DOHH2 (cell line): ENCODE data around the gene MAGI1.

Experiments
- H3F3A ChIP-seq: fragments of 200-600 bp; sonication (generic), shearing (Covaris generic); 2 replicates; pipeline ENCODE4 v1.6.0; 2016; ENCODE audit warnings: antibody characterized with exemption, mild to moderate bottlenecking; ENCODE audit not compliant: control insufficient read depth, insufficient read depth
- H3K27ac ChIP-seq: fragments of 200-600 bp; sonication (generic); 2 replicates; pipeline ENCODE4 v1.5.1; 2014; ENCODE audit warnings: low read depth, mild to moderate bottlenecking, low read length, moderate library complexity
- H3K27me3 ChIP-seq: fragments of 200-600 bp; sonication (generic); 2 replicates; pipeline ENCODE4 v1.6.1; 2014; ENCODE audit warnings: mild to moderate bottlenecking, low read length, mixed read lengths; ENCODE audit not compliant: control insufficient read depth
- H3K36me3 ChIP-seq: fragments of 200-600 bp; sonication (generic); 2 replicates; pipeline ENCODE4 v1.6.1; 2014; ENCODE audit warnings: mild to moderate bottlenecking, low read length, moderate library complexity, mixed read lengths; ENCODE audit not compliant: control insufficient read depth
- H3K4me1 ChIP-seq: fragments of 200-600 bp; sonication (generic); 2 replicates; pipeline ENCODE4 v1.6.1; 2014; ENCODE audit warnings: mild to moderate bottlenecking, low read length, mixed read lengths; ENCODE audit not compliant: control insufficient read depth
- H3K4me2 ChIP-seq: fragments of 200-600 bp; sonication (generic); 2 replicates; pipeline ENCODE4 v1.6.0; 2014; ENCODE audit warnings: mild to moderate bottlenecking, low read length, moderate library complexity
- H3K4me3 ChIP-seq: fragments of 200-600 bp; sonication (generic); 2 replicates; pipeline ENCODE4 v1.5.1; 2014; ENCODE audit warnings: mild to moderate bottlenecking, low read length, mixed read lengths
- H3K79me2 ChIP-seq: fragments of 200-600 bp; sonication (generic); 2 replicates; pipeline ENCODE4 v1.6.1; 2014; ENCODE audit warnings: mild to moderate bottlenecking, low read length, mixed read lengths; ENCODE audit not compliant: control insufficient read depth
- H3K9me2 ChIP-seq: fragments of 200-600 bp; sonication (generic); replicated peaks from 2 replicates; pipeline ENCODE4 v1.6.1; 2014; ENCODE audit warnings: mild to moderate bottlenecking, low read length, mixed read lengths; ENCODE audit not compliant: control insufficient read depth
- H3K9me3 ChIP-seq: fragments of 200-600 bp; sonication (generic); 2 replicates; pipeline ENCODE4 v1.6.1; 2014; ENCODE audit warnings: antibody characterized with exemption, low read length, mixed read lengths; ENCODE audit not compliant: control insufficient read depth, insufficient read depth
- H4K20me1 ChIP-seq: fragments of 200-600 bp; sonication (generic); 2 replicates; pipeline ENCODE4 v1.6.0; 2014; ENCODE audit warnings: low read depth, mild to moderate bottlenecking, antibody characterized with exemption, low read length, moderate library complexity; ENCODE audit not compliant: control insufficient read depth, insufficient read depth
- CTCF ChIP-seq: fragments of 200-600 bp; sonication (generic); IDR thresholded peaks from one replicate; pipeline ENCODE4 v1.5.1; 2014; ENCODE audit warnings: antibody characterized with exemption, mild to moderate bottlenecking, low read depth, low read length; ENCODE audit not compliant: poor library complexity, severe bottlenecking
- EZH2phosphoT487 ChIP-seq: fragments of 200-600 bp; sonication (generic); IDR thresholded peaks from 2 replicates; pipeline ENCODE4 v1.6.1; 2017; ENCODE audit warnings: borderline replicate concordance, mild to moderate bottlenecking, antibody characterized with exemption, low read length, moderate library complexity, mixed read lengths

Gene MAGI1

GRCh38 chr3:65869798-65870197 is 168.9 kb downstream of the MAGI1 start:
- no peak overlapping the region for H3K27ac ChIP-seq

GRCh38 chr3:65867463-65868210 is 171.1 kb downstream of the MAGI1 start:
- H3K27ac ChIP-seq = no peak overlapping the region
- H3K9me2 ChIP-seq = no peaks in the 10 kb centered on the region
- no peaks in the 10 kb centered on the region for H3F3A ChIP-seq
- H3K36me3 ChIP-seq = no peaks in the 10 kb centered on the region
- TF ChIP-seq CTCF (no peak), EZH2phosphoT487 (no peak)
- no peaks in the 10 kb centered on the region for H3K9me3 ChIP-seq
- H3K4me1 ChIP-seq = no peaks in the 10 kb centered on the region
- no peaks in the 10 kb centered on the region for H3K27me3 ChIP-seq
- H3K4me2 ChIP-seq = no peak overlapping the region
- H4K20me1 ChIP-seq = no peaks in the 10 kb centered on the region
- H3K79me2 ChIP-seq = no peaks in the 10 kb centered on the region
- H3K4me3 ChIP-seq = no peak overlapping the region

More at GRCh38 chr3:65869798-65870197, 168.9 kb downstream of the MAGI1 start:
- Histone ChIP-seq H3K4me2 (no peak overlapping the region), H3K4me1 (no peaks in the 10 kb centered on the region), H3K36me3 (no peaks in the 10 kb centered on the region), H3K4me3 (no peak overlapping the region), H4K20me1 (no peaks in the 10 kb centered on the region), H3K79me2 (no peaks in the 10 kb centered on the region), H3F3A (no peaks in the 10 kb centered on the region), H3K9me2 (no peaks in the 10 kb centered on the region), H3K27me3 (no peaks in the 10 kb centered on the region), H3K9me3 (no peaks in the 10 kb centered on the region)
- TF ChIP-seq EZH2phosphoT487 = no peak
- TF ChIP-seq CTCF = no peak

GRCh38 chr3:65864357-65864904 is 174.3 kb downstream of the MAGI1 start:
- Histone ChIP-seq H3K4me2 (no peak overlapping the region), H3K27me3 (no peaks in the 10 kb centered on the region), H3K4me1 (no peaks in the 10 kb centered on the region), H4K20me1 (no peaks in the 10 kb centered on the region), H3K36me3 (no peaks in the 10 kb centered on the region), H3K4me3 (no peak overlapping the region), H3F3A (no peaks in the 10 kb centered on the region), H3K9me2 (no peaks in the 10 kb centered on the region), H3K9me3 (no peaks in the 10 kb centered on the region), H3K27ac (no peak overlapping the region), H3K79me2 (no peaks in the 10 kb centered on the region)
- TF ChIP-seq EZH2phosphoT487 (no peak), CTCF (no peak)
